Effector memory CD4-positive, alpha-beta T cell (primary cell): ENCODE results near the gene GPR84.

Experiments used
- DNase-seq, 3 donors: peaks; one replicate each; pipeline ENCODE4 v3.0.0-alpha.2; 2020
- H3K27ac ChIP-seq: 2 replicates; pipeline ENCODE4 v1.7.0; 2013; ENCODE audit warnings: mild to moderate bottlenecking, low read length, moderate library complexity; ENCODE audit not compliant: insufficient read depth, poor library complexity, severe bottlenecking
- H3K27me3 ChIP-seq: replicated peaks from 2 replicates; pipeline ENCODE4 v1.7.0; 2013; ENCODE audit warnings: mild to moderate bottlenecking, low read length; ENCODE audit not compliant: insufficient read depth, control insufficient read depth, poor library complexity, severe bottlenecking
- H3K36me3 ChIP-seq: 2 replicates; pipeline ENCODE4 v1.7.0; 2013; ENCODE audit warnings: mild to moderate bottlenecking, low read length, moderate library complexity; ENCODE audit not compliant: control insufficient read depth, insufficient read depth
- H3K4me1 ChIP-seq: 2 replicates; pipeline ENCODE4 v1.7.0; 2013; ENCODE audit warnings: low read length, mild to moderate bottlenecking; ENCODE audit not compliant: control insufficient read depth, insufficient read depth, poor library complexity, severe bottlenecking
- H3K4me3 ChIP-seq: 2 replicates; pipeline ENCODE4 v1.7.0; 2013; ENCODE audit warnings: low read length, low read depth, mild to moderate bottlenecking; ENCODE audit not compliant: insufficient read depth, poor library complexity, severe bottlenecking
- H3K9me3 ChIP-seq: 2 replicates; pipeline ENCODE4 v1.7.0; 2013; ENCODE audit warnings: mild to moderate bottlenecking, low read length, moderate library complexity; ENCODE audit not compliant: control insufficient read depth

The GPR84 gene

DNA sequence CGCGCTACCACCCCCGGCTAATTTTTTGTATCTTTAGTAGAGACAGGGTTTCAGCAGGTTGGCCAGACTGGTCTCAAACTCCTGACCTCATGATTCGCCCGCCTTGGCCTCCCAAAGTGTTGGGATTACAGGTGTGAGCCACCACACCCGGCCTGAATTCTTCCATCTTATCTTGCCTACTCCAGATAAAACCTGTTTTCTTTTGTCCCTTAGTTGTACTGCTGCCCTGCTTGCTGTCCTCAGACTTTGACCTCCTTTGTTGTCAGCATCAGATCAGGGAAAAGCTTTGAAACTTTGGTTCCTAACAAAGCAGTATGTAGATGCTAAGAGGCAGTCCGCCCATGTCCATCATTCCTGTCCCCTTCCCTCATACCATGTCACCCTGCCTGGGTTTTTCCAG, 23.4 kb downstream of the GPR84 start:
- DNase-seq: no peak
- H3K27me3 ChIP-seq: no peaks in the 10 kb centered on the region
- peaks cover 51% of the 10 kb centered on the region for H3K36me3 ChIP-seq
- H3K9me3 ChIP-seq: no peaks in the 10 kb centered on the region
- no peak overlapping the region for H3K27ac ChIP-seq
- no peak overlapping the region for H3K4me3 ChIP-seq
- H3K4me1 ChIP-seq: no peaks in the 10 kb centered on the region

DNA sequence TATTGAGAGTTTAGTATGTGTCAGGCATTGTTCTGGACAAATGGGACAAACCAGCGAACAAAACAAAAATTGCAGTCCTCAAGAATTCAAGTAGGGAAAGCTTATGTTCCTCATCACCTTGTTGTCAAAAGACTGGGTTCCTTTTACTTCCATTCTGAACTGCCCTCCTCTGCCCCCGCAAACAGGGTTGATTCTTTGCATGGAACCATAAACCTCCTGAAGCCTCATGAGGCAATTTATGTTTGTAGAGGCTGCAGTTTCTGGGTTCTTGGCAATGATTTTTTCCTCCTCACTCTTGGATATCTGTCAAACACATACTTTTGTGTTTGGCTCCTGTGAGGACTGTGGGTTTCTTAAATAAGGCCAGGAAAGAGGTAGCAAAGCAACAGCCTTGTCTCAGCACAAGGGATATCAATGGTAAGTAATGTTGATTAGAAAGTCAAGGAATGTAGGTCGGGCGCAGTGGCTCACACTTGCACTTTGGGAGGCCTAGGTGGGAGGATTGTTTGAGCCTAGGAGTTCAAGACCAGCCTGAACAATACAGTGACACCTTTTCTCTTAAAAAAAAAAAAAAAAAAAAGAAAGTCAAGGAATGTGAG, 25.5 kb downstream of the GPR84 start:
- DNase-seq: no peak
- no peak overlapping the region for H3K4me3 ChIP-seq
- no peaks in the 10 kb centered on the region for H3K9me3 ChIP-seq
- H3K36me3 ChIP-seq: peaks cover 35% of the 10 kb centered on the region
- H3K4me1 ChIP-seq: peaks cover 2% of the 10 kb centered on the region
- H3K27me3 ChIP-seq: no peaks in the 10 kb centered on the region
- no peak overlapping the region for H3K27ac ChIP-seq

DNA sequence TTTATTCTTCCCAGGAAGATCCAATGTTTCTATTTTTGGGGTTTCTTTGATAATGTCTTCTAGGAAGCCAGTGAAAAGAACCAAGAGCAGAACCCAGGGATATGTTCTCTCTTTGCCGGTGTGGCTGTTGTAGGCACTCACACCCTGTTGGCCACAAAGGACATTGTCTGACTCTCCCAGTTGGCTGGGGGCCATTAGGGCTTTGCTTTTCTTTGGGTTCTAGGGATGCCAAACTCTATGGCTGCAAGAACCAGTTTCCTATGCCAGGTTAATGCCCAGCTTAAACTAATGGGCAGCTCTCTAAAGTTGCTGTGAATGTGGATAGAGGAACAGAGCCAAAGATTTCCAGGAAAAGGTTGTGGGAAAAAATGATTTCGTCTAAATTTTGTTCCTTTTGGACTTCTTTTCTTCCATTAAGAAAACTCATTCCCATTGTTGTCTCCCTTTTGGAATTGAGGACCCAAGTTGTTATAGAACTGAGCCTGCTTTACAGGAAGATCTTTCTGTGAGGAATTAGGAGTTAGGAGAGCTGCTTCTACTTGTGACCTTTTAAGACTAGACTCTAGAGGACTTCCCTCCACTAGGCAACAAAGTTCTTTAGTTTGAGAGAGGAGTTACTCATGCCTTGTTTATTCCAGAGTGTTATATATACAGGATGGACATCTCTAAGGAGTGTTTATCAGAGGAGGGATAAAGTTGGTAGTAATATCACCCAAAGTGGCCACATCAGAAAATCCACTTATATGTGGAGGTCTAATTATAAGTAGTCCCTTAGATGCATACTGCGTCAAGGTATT, 26.2 kb downstream of the GPR84 start:
- H3K4me1 ChIP-seq: peaks cover 8% of the 10 kb centered on the region
- no peaks in the 10 kb centered on the region for H3K9me3 ChIP-seq
- peaks cover 28% of the 10 kb centered on the region for H3K36me3 ChIP-seq
- no peaks in the 10 kb centered on the region for H3K27me3 ChIP-seq
- H3K4me3 ChIP-seq: no peak overlapping the region
- DNase-seq: no peak
- H3K27ac ChIP-seq: no peak overlapping the region

DNA sequence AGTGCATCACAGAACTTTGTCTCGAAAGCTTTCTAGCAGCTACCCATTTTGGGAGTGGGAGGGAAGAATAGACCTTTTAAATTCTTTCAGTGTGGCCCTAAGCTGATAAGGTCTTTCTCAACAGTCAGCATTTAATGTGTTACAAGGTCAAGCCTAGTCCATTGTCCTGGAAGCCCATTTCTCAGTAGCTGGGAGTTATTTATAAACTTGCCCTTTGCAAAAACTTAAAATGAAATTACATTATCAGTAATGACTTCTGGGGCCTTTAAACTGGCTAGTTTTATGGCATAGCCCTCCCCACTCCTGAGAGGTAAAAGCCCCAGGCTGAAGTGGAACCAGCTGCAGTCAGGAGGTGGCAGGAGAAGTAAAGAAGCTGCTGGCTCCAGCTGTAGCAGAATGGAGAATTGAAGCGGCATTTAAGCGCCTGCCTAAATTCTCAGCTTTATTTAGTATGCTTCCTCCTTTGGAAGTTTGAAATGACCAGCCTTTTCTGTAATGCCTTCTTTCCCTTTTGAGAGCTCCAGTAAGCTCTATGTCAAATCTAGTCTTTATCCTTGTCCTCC, 26.9 kb downstream of the GPR84 start:
- Histone ChIP-seq H3K9me3 (no peaks in the 10 kb centered on the region), H3K27ac (no peak overlapping the region), H3K4me3 (no peak overlapping the region), H3K27me3 (no peaks in the 10 kb centered on the region), H3K4me1 (peaks cover 8% of the 10 kb centered on the region), H3K36me3 (peaks cover 21% of the 10 kb centered on the region)
- DNase-seq: no peak

DNA sequence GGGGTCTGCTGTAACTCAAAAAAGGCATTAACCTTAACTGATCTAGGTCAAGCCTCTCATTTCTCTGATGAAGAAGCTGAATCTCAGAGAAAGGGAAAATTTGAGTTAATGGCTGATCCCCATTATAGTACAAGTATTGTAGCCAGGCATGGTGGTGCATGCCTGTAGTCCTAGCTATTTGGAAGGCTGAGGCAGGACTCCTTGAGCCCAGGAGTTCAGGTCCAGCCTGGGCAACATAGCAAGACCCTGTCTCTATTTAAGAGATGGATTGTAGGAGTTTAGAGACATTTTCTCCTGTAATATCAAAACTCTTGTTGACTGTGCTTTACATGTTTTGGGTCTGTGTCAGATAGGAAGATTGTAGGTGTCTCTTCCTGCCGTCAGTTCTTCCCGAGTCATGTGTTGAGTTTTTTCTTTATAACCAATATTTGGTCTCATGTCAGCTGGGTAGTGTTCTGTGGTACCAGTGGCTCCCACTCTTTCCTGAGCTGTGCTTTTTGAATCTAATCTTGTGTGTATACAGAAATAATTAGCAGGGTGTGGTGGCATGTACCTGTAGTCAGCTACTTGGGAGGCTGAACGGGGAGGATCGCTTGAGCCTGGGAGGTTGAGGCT, 30.8 kb downstream of the GPR84 start:
- H3K4me1 ChIP-seq: peaks cover 26% of the 10 kb centered on the region
- H3K27ac ChIP-seq: no peak overlapping the region
- H3K27me3 ChIP-seq: no peaks in the 10 kb centered on the region
- DNase-seq: no peak
- H3K4me3 ChIP-seq: no peak overlapping the region
- no peaks in the 10 kb centered on the region for H3K9me3 ChIP-seq
- no peaks in the 10 kb centered on the region for H3K36me3 ChIP-seq

DNA sequence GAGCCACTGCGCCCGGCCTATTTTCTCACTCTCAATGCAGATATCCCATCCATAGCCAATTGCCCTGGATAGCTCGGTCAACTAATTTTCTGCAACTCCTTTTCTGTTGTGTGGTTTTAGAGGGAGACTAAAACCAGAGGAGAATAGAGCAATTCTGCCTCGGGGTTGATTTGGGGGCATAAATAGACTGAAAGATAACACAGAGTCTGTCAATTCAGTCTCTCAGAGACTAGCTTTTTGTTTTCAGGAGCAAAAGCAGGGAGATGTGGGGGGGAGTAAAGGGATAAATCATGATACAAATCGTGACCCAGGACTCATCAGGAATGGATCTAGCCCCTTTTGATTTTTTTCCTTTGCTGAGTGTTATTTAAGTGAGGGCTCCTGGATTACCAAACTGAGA, 32.8 kb downstream of the GPR84 start:
- H3K4me3 ChIP-seq: no peak overlapping the region
- no peak for DNase-seq
- H3K9me3 ChIP-seq: no peaks in the 10 kb centered on the region
- no peaks in the 10 kb centered on the region for H3K27me3 ChIP-seq
- no peaks in the 10 kb centered on the region for H3K36me3 ChIP-seq
- H3K4me1 ChIP-seq: peaks cover 27% of the 10 kb centered on the region
- H3K27ac ChIP-seq: no peak overlapping the region

DNA sequence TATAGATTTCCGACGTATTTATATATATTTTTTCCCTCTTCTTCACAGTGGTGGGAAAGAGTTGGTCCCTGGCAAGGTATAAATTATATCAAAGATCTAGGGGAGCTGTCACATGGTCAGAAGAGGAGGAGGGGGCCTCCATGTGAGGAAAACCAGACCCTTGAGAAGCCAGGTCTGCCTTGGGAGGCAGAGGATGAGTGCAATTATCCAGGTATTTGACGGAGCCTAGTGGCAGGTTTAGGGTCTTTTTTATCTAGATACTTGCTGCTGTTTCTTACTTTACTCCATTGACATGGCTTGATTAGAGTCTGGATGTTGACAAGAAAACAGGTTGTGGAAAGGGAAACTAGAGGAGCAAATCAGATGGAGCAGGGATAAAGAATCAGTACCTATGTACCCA, 33.8 kb downstream of the GPR84 start:
- Histone ChIP-seq H3K27ac (no peak overlapping the region), H3K4me3 (no peak overlapping the region)

DNA sequence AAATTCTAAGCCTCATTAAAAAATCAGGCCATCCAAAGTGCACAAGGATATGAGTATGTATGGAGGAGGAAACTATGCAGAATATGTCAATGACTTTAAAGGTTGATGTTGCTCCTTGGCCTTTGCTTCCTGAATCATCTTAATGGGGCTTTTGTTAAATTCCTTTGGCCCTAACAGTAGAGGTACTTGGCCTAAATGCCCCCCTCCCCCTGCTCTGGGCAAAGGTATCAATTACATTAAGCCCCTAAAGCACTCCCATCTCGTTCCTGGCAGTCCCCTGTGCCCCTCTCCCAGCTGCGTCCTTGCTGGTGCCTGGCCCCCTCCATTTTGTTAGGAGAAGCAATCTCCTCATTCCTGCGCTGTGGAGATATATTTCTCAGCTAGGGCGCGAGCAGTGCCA, 34.5 kb downstream of the GPR84 start:
- Histone ChIP-seq H3K27me3 (no peaks in the 10 kb centered on the region), H3K4me1 (peaks cover 33% of the 10 kb centered on the region), H3K27ac (no peak overlapping the region), H3K36me3 (no peaks in the 10 kb centered on the region), H3K9me3 (no peaks in the 10 kb centered on the region), H3K4me3 (no peak overlapping the region)
- no peak for DNase-seq

More for the DNA sequence above, 33.8 kb downstream of the GPR84 start:
- H3K36me3 ChIP-seq: no peaks in the 10 kb centered on the region
- no peak for DNase-seq
- no peaks in the 10 kb centered on the region for H3K9me3 ChIP-seq
- peaks cover 33% of the 10 kb centered on the region for H3K4me1 ChIP-seq
- no peaks in the 10 kb centered on the region for H3K27me3 ChIP-seq

DNA sequence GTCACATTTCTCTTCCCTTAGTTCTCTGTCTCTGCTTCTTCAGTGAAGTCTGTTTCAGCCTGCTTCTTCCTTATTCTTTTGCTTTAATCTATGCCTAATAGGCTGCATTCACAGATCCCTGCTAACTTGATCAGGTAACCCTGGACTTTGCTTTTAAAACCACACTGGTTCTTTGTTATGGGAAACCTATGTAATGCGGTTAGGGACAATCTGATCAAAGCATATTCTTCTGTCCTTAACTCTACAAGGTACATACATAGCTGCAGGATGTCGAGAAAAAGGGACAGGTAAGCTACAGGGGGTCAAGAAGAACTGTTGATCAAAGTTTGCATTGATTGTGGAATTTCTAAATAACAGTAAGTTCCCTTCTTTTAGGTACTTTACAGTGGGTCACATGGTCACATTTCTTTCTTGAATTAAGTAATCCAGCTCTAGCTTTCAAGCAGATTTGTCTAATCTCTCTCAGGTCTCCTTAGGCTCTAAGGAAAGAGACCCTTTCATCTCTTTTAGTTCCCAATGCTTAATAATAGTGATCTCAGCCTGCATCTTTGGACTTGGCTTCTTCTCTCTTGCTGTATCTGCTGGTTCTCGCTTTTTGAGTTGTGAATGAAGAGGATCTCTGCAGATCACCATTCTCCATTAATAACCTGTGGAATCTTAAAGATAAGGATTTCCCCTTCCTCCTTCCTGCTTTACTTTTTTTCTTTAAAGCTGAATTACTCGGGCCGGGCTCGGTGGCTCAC, 35.5 kb downstream of the GPR84 start:
- DNase-seq: no peak
- Histone ChIP-seq H3K9me3 (no peaks in the 10 kb centered on the region), H3K4me3 (no peak overlapping the region), H3K27ac (no peak overlapping the region), H3K27me3 (no peaks in the 10 kb centered on the region), H3K4me1 (peaks cover 34% of the 10 kb centered on the region), H3K36me3 (no peaks in the 10 kb centered on the region)
